Lower leg skin (tissue), 3 donors: ENCODE results near the gene SLC4A8.

ENCODE experiments used
- POLR2A ChIP-seq, 2 donors: fragments of 450-650 bp; IDR thresholded peaks; one replicate each; pipeline ENCODE4 v1.6.1; 2016 to 2017; ENCODE audit warnings: antibody characterized with exemption in 2 of 2, mild to moderate bottlenecking in 1 of 2, moderate library complexity in 1 of 2
- TF ChIP-seq, protein P1 (sequence below), 3 donors: fragments of 450-650 bp; IDR thresholded peaks; one replicate each; pipeline ENCODE4 v1.5.1; 2016; ENCODE audit warnings: antibody characterized with exemption in 3 of 3, mild to moderate bottlenecking in 3 of 3, moderate library complexity in 2 of 3

DNA sequence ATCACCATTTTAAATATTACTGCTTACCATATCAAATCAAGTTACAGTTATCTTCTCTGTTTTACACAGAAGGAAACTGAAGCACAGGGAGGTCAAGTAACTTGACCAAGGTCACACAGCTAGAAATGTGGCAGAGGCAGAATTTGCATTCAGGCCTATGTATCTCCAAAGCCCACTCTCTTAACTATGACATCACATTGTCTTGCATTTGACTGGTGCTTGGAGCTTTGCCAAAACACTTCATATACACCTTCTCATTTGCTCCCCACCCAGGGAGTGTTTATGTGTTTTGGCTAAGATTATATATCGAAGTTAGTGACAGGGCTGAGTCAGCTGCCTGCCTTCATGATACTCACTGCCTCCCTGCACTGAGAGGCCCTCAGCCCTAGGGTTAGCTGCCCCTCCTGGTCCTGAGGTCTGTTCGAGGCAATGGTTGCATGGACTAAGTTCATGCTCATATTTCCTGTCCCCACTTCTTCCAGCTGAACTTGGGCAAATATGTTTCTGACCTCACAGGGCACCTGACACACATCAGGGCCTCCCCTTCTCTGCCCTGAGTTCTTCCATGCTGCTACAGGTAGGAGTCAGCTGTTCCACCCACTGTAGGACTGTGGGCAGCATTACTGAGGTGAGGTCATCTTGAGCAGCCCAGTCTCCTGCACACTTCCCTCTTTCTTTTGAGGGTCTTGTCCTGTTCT, 35.2 kb upstream of the SLC4A8 start:
- TF ChIP-seq, protein P1, sequence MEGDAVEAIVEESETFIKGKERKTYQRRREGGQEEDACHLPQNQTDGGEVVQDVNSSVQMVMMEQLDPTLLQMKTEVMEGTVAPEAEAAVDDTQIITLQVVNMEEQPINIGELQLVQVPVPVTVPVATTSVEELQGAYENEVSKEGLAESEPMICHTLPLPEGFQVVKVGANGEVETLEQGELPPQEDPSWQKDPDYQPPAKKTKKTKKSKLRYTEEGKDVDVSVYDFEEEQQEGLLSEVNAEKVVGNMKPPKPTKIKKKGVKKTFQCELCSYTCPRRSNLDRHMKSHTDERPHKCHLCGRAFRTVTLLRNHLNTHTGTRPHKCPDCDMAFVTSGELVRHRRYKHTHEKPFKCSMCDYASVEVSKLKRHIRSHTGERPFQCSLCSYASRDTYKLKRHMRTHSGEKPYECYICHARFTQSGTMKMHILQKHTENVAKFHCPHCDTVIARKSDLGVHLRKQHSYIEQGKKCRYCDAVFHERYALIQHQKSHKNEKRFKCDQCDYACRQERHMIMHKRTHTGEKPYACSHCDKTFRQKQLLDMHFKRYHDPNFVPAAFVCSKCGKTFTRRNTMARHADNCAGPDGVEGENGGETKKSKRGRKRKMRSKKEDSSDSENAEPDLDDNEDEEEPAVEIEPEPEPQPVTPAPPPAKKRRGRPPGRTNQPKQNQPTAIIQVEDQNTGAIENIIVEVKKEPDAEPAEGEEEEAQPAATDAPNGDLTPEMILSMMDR (IDR thresholded peaks at IDR 0.05), result no peak
- no peak for TF ChIP-seq POLR2A (IDR thresholded peaks at IDR 0.05)
